PFSK-1 (cell line): ENCODE data around the gene TMEM170B.

Experiments used
- FOXP2 ChIP-seq: optimal IDR thresholded peaks from 2 replicates; pipeline ENCODE3; 2011; ENCODE audit warnings: borderline replicate concordance, control low read depth, inconsistent platforms; ENCODE audit not compliant: insufficient read depth; ENCODE audit errors: extremely low read length, extremely low read depth
- POLR2AphosphoS5 ChIP-seq: IDR thresholded peaks from 2 replicates; pipeline ENCODE4 v1.6.1; 2012; ENCODE audit warnings: low read depth, mild to moderate bottlenecking, control low read depth, low read length, moderate library complexity
- REST ChIP-seq, 2 experiments: IDR thresholded peaks; 2 replicates each; pipeline versions ENCODE4 v1.6.1 to v1.8.0; 2011 to 2012; ENCODE audit warnings: low read depth in 2 of 2, low read length in 2 of 2, control low read depth in 1 of 2, inconsistent platforms in 1 of 2, mild to moderate bottlenecking in 1 of 2, moderate library complexity in 1 of 2; ENCODE audit not compliant: insufficient read depth in 1 of 2
- SIN3A ChIP-seq: IDR thresholded peaks from 2 replicates; pipeline ENCODE4 v1.6.1; 2012; ENCODE audit warnings: mild to moderate bottlenecking, low read length, moderate library complexity, borderline replicate concordance; ENCODE audit not compliant: insufficient read depth
- TAF1 ChIP-seq: IDR thresholded peaks from 2 replicates; pipeline ENCODE4 v1.6.1; 2012; ENCODE audit warnings: low read length, control low read depth, borderline replicate concordance; ENCODE audit not compliant: insufficient read depth

Gene TMEM170B

GRCh38 chr6:11586117-11586516 is 48.6 kb downstream of the TMEM170B start:
- TF ChIP-seq SIN3A = no peak
- no peak for TF ChIP-seq TAF1
- TF ChIP-seq POLR2AphosphoS5 = no peak
- TF ChIP-seq REST (IDR thresholded peaks at IDR 0.05; ENCODE audit: insufficient read depth in 1 of 2, low read depth in 2 of 2, low read length in 2 of 2) = no peak
- no peak for TF ChIP-seq FOXP2

- TF ChIP-seq POLR2AphosphoS5 (no peak), FOXP2 (no peak), REST (IDR thresholded peaks at IDR 0.05; ENCODE audit: insufficient read depth in 1 of 2, low read depth in 2 of 2, low read length in 2 of 2) (no peak), SIN3A (no peak), TAF1 (no peak)
These were observed 49.0 kb downstream of the TMEM170B start for GRCh38 chr6:11586536-11586935.

GRCh38 chr6:11589261-11589660 is 51.7 kb downstream of the TMEM170B start:
- no peak for TF ChIP-seq REST (IDR thresholded peaks at IDR 0.05; ENCODE audit: insufficient read depth in 1 of 2, low read depth in 2 of 2, low read length in 2 of 2)

GRCh38 chr6:11592294-11592906 is 54.9 kb downstream of the TMEM170B start:
- no peak for TF ChIP-seq FOXP2
- no peak for TF ChIP-seq POLR2AphosphoS5
- TF ChIP-seq SIN3A = no peak
- TF ChIP-seq TAF1 = no peak
- no peak for TF ChIP-seq REST (IDR thresholded peaks at IDR 0.05; ENCODE audit: insufficient read depth in 1 of 2, low read depth in 2 of 2, low read length in 2 of 2)

- TF ChIP-seq REST (IDR thresholded peaks at IDR 0.05; ENCODE audit: insufficient read depth in 1 of 2, low read depth in 2 of 2, low read length in 2 of 2) (no peak), TAF1 (no peak), SIN3A (no peak), POLR2AphosphoS5 (no peak), FOXP2 (no peak)
These were observed 55.5 kb downstream of the TMEM170B start for GRCh38 chr6:11593096-11593495.
